Thymus (tissue), 11 donors: ENCODE measurements around the gene HTR2C. TPM values are rescaled to one million over a fixed set of nuclear protein-coding genes. Genes with fewer than 3 reads are reported as not detected.

ENCODE experiments used
- DNase-seq, 9 donors: peaks; one replicate each; pipeline ENCODE4 v3.0.0-alpha.2; 2013; ENCODE audit warnings: low spot score in 9 of 9, low read depth in 6 of 9, missing footprints in 1 of 9
- H3K27ac ChIP-seq, 2 donors: one replicate each; pipeline ENCODE4 v1.5.1; 2013; ENCODE audit warnings: control low read depth in 1 of 2, low read depth in 1 of 2, low read length in 1 of 2, mild to moderate bottlenecking in 1 of 2, moderate library complexity in 1 of 2
- H3K27me3 ChIP-seq, 2 donors: one replicate each; pipeline ENCODE4 v1.5.1; 2013; ENCODE audit warnings: low read length in 1 of 2; ENCODE audit not compliant: control insufficient read depth in 2 of 2, insufficient read depth in 1 of 2
- H3K36me3 ChIP-seq, 2 donors: one replicate each; pipeline ENCODE4 v1.5.1; 2013; ENCODE audit warnings: low read length in 1 of 2, mild to moderate bottlenecking in 1 of 2, moderate library complexity in 1 of 2; ENCODE audit not compliant: control insufficient read depth in 2 of 2, insufficient read depth in 2 of 2
- H3K4me1 ChIP-seq, 2 donors: one replicate each; pipeline ENCODE4 v1.5.1; 2013; ENCODE audit warnings: low read length in 2 of 2; ENCODE audit not compliant: control insufficient read depth in 2 of 2, insufficient read depth in 2 of 2
- H3K4me3 ChIP-seq, 2 donors: one replicate each; pipeline ENCODE4 v1.5.1; 2013; ENCODE audit warnings: low read length in 2 of 2, control low read depth in 1 of 2, mild to moderate bottlenecking in 1 of 2
- H3K9me3 ChIP-seq, 2 donors: one replicate each; pipeline ENCODE4 v1.5.1; 2013; ENCODE audit warnings: low read length in 1 of 2, mild to moderate bottlenecking in 1 of 2; ENCODE audit not compliant: control insufficient read depth in 2 of 2, insufficient read depth in 1 of 2
- WGBS: extraction: QIAGEN DNeasy Blood & Tissue Kit; methylation state at CpG from one replicate; pipeline ENCODE4 v1.1.7; 2013; 5-methylcytosine and 5-hydroxymethylcytosine counted together
- polyA plus RNA-seq: library from polyadenylated mRNA; stranded (reverse); fragments of 200-250 nt; gene quantifications from one replicate; pipeline ENCODE4 v1.2.3, GENCODE V29; 2013
- total RNA-seq: library from RNA; stranded (reverse); fragments of 120-200 nt; gene quantifications from one replicate; pipeline ENCODE4 v1.2.4, GENCODE V29; 2013
- donor health status: healthy.

The HTR2C gene
- total and polyA plus RNA-seq, 2 donors: under 0.01 TPM; not detected in 1

GRCh38 chrX:114797494-114797893, 213.6 kb downstream of the HTR2C start:
- Histone ChIP-seq H3K4me1 (no peaks in the 10 kb centered on the region), H3K27me3 (no peaks in the 10 kb centered on the region), H3K4me3 (no peak overlapping the region), H3K27ac (no peak overlapping the region), H3K36me3 (no peaks in the 10 kb centered on the region), H3K9me3 (no peaks in the 10 kb centered on the region)
- no peak for DNase-seq
- WGBS: 93% methylated on average over 1 of the region's 1 CpG

DNA sequence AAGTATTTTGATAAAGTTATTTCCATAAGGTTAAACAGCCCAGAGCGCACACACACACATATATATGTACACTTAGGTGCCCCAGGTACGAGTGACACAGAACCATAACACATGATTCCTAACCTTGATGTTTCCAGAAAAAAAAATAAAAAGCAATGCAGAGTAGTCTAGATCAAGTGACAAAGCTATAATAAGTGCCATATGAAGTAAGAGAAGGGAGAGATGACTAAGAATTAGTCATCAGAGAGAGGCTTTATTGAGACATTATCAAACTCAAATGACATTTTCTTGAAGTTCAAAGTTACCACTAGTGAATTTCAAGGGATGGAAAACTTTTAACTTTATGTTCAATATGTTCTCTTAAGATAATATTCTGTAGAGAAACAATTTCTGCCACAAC, 215.0 kb downstream of the HTR2C start:
- 90% methylated on average over 2 of the region's 2 CpGs for WGBS
- Histone ChIP-seq H3K36me3 (no peaks in the 10 kb centered on the region), H3K9me3 (no peaks in the 10 kb centered on the region), H3K4me1 (no peaks in the 10 kb centered on the region), H3K4me3 (no peak overlapping the region), H3K27ac (no peak overlapping the region), H3K27me3 (no peaks in the 10 kb centered on the region)
- DNase-seq: no peak

DNA sequence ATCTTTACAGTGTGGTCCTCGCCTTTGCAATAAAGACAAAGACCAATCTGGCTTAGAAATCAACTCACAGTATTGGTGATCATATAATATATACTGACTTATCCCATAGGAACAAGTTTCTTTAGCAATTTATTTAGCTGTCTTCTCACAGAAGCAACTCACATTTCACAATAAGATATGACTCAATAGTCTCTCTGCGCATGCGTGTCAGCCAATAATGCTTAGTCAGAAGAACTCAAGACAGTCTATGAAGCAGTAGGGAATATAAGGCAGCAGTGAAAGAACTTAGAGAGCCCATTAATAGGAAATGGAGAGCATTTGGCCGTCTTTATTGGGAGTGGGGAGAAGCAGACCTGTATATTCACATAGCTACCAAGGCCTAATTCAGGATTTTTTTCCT, 216.8 kb downstream of the HTR2C start:
- no peaks in the 10 kb centered on the region for H3K27me3 ChIP-seq
- no peak overlapping the region for H3K4me3 ChIP-seq
- 91% methylated on average over 4 of the region's 4 CpGs for WGBS
- DNase-seq: no peak
- no peak overlapping the region for H3K27ac ChIP-seq
- no peaks in the 10 kb centered on the region for H3K4me1 ChIP-seq
- no peaks in the 10 kb centered on the region for H3K9me3 ChIP-seq
- no peaks in the 10 kb centered on the region for H3K36me3 ChIP-seq

- Histone ChIP-seq H3K27me3 (no peaks in the 10 kb centered on the region), H3K36me3 (no peaks in the 10 kb centered on the region), H3K9me3 (no peaks in the 10 kb centered on the region), H3K4me3 (no peak overlapping the region), H3K27ac (no peak overlapping the region), H3K4me1 (no peaks in the 10 kb centered on the region)
- 90% methylated on average over 2 of the region's 2 CpGs for WGBS
- no peak for DNase-seq
Observed at GRCh38 chrX:114819509-114819908, 235.6 kb downstream of the HTR2C start.

DNA sequence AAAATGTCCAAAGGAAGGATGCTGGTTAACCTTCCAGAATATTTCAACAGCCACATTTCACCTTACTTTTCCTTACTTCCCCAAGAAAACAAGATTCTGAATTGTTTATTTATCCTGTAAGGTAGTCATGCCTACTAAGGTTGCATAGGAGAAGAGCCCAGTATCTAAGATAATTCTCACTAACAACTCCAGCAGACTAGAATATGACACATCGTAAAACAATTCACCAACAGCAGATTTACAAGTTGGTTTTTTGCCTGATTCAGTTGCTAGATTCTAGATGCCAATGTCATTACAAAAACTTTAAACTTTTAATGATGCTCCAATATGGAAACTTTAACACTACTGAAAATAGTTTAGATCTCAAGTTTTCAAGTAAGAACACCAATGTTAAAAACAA, 257.2 kb downstream of the HTR2C start:
- H3K4me1 ChIP-seq: no peaks in the 10 kb centered on the region
- no peaks in the 10 kb centered on the region for H3K9me3 ChIP-seq
- H3K4me3 ChIP-seq: no peak overlapping the region
- DNase-seq: no peak
- no peaks in the 10 kb centered on the region for H3K36me3 ChIP-seq
- no peaks in the 10 kb centered on the region for H3K27me3 ChIP-seq
- WGBS: 92% methylated on average over 1 of the region's 1 CpG
- H3K27ac ChIP-seq: no peak overlapping the region

DNA sequence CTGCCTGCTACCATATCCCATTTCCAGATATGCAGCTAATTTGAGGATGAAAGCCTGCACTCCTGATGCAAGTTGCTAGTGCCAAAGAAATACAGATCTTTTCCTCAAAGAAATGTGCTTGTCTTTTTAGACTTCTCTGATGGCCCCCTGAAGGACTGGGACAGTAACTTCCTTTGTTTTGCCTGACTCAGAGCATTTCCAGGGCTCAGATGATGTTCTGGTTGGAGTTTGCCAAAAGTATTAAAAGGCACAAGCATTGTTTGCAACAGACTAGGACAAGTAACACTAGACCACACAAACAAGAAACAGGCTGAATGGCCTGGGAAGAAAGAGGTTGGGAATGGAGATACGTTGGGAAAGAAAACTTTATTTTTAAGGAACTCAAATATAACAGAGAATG, 258.3 kb downstream of the HTR2C start:
- no peaks in the 10 kb centered on the region for H3K9me3 ChIP-seq
- no peaks in the 10 kb centered on the region for H3K27me3 ChIP-seq
- H3K4me3 ChIP-seq: no peak overlapping the region
- DNase-seq: no peak
- WGBS: 82% methylated on average over 1 of the region's 1 CpG
- H3K36me3 ChIP-seq: no peaks in the 10 kb centered on the region
- H3K4me1 ChIP-seq: no peaks in the 10 kb centered on the region
- no peak overlapping the region for H3K27ac ChIP-seq

GRCh38 chrX:114889481-114889880, 305.6 kb downstream of the HTR2C start:
- H3K9me3 ChIP-seq: no peaks in the 10 kb centered on the region
- H3K4me3 ChIP-seq: no peak overlapping the region
- DNase-seq: no peak
- H3K4me1 ChIP-seq: no peaks in the 10 kb centered on the region
- H3K27me3 ChIP-seq: no peaks in the 10 kb centered on the region
- H3K27ac ChIP-seq: no peak overlapping the region
- no peaks in the 10 kb centered on the region for H3K36me3 ChIP-seq
- WGBS: 86% methylated on average over 1 of the region's 1 CpG

GRCh38 chrX:114903618-114904017, 319.7 kb downstream of the HTR2C start:
- no peak for DNase-seq
- Histone ChIP-seq H3K4me1 (no peaks in the 10 kb centered on the region), H3K27me3 (no peaks in the 10 kb centered on the region), H3K9me3 (no peaks in the 10 kb centered on the region), H3K36me3 (no peaks in the 10 kb centered on the region), H3K27ac (no peak overlapping the region), H3K4me3 (no peak overlapping the region)
- 73% methylated on average over 3 of the region's 3 CpGs for WGBS

DNA sequence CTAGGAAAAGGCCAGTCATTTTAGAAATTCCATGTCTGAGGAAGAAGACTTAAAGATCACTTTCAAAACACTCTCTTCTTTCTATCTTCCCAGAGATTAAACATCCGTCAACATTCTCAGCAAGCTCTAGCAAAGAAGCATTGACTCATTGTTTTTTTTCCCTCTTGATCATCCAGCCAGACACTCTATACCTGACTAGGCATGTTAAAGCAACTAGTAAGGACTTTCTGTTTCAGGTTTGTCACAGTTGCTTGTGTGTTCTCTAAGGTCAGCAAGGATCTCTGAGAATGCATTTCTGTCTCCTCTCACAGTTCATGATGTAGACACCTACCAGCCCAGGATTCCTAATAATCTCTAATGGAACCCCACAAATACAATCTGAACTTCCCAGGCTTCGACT, 321.4 kb downstream of the HTR2C start:
- Histone ChIP-seq H3K36me3 (no peaks in the 10 kb centered on the region), H3K27me3 (no peaks in the 10 kb centered on the region), H3K4me3 (no peak overlapping the region), H3K9me3 (no peaks in the 10 kb centered on the region), H3K27ac (peak overlapping the region in 1 of 2 donors; percentile 26), H3K4me1 (no peaks in the 10 kb centered on the region)
- WGBS: 90% methylated on average over 2 of the region's 2 CpGs
- DNase-seq: no peak

- WGBS: 43% methylated on average over 9 of the region's 9 CpGs
- Histone ChIP-seq H3K27me3 (no peaks in the 10 kb centered on the region), H3K36me3 (no peaks in the 10 kb centered on the region), H3K9me3 (no peaks in the 10 kb centered on the region), H3K27ac (no peak overlapping the region), H3K4me3 (no peak overlapping the region), H3K4me1 (no peaks in the 10 kb centered on the region)
- no peak for DNase-seq
Observed at GRCh38 chrX:114906984-114907510, 323.2 kb downstream of the HTR2C start.
